ENCODE data around the gene AIRE.
"Not testable (repeated sequence)": the region's sequence is repeated elsewhere in the genome, so short reads cannot be mapped to it uniquely, and the experiment has no call there.

The AIRE gene

DNA sequence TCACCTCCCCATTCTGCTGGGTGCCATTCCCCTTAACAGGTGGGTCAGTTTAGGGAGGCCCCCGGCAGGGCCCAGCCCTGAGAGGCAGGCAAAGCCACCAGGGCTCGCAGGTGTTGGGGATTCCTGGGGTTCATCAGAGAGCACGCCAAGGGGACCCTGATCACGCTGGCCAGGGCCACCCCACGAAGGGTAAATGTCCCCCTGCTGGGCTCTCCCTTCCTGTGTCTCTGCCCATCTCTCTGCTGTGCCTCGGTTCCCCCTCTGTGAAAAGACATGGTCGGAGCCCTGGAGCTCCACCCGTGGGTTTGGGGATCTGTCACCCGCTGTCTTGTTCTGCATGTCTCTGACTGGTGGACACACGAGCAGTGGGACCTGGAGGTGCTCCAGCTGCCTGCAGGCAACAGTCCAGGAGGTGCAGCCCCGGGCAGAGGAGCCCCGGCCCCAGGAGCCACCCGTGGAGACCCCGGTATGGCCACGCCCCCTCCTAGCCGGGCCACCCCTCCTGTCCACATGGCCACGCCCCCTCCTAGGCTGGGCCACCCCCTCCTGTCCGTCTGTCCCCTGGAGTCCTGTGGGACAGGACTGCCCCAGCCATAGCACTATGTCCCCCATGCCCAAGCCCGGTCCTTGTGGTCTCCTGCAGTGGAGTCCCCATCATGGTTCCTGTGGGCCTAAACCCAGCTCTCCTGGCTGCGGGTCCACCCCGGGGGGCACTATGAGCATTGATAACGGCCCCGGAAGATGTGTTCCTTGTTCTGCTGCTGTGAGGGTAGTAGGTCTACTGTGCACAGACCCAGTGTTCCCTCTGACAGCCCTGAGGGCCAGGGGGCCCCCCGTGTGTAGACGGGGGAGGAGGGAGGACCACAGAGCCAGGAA is 6.5 kb downstream of the AIRE start:
- DNase-seq: no peak

DNA sequence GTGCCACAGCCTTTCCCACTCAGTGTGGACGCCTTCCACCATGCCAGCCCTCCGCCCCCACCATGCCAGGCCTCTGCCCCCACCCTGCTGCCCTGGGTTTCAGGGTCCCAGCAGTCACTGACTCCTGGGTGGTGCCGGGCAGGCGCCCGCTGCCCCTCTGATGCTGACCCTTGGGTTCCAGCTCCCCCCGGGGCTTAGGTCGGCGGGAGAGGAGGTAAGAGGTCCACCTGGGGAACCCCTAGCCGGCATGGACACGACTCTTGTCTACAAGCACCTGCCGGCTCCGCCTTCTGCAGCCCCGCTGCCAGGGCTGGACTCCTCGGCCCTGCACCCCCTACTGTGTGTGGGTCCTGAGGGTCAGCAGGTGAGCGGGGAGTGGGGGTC is 7.1 kb downstream of the AIRE start:
- DNase-seq: no peak

DNA sequence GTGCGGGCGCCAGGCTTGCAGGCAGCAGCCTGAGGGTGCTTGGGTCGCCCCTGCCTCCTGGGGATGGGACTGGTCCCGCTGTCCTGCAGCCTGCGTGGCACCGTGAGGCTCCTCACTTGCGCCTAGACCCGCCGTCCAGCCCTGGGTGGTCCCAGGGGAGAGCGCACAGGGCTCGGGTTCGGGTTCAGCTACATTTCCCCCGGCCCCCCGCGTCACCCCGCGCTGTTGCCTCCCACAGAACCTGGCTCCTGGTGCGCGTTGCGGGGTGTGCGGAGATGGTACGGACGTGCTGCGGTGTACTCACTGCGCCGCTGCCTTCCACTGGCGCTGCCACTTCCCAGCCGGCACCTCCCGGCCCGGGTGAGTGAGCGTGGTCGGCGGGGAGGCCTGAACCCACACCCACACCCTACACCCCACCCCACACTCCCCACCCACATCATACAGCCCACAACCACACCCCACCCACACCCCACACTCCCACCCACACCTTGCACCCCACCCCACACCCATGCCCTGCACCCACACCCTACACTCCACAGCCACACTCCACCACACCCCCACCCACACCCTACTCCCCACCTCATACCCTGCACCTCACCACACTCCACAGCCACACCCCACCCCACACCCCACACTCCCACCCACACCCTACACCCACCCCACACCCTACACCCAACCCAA is 8.0 kb downstream of the AIRE start:
- no peak for DNase-seq

DNA sequence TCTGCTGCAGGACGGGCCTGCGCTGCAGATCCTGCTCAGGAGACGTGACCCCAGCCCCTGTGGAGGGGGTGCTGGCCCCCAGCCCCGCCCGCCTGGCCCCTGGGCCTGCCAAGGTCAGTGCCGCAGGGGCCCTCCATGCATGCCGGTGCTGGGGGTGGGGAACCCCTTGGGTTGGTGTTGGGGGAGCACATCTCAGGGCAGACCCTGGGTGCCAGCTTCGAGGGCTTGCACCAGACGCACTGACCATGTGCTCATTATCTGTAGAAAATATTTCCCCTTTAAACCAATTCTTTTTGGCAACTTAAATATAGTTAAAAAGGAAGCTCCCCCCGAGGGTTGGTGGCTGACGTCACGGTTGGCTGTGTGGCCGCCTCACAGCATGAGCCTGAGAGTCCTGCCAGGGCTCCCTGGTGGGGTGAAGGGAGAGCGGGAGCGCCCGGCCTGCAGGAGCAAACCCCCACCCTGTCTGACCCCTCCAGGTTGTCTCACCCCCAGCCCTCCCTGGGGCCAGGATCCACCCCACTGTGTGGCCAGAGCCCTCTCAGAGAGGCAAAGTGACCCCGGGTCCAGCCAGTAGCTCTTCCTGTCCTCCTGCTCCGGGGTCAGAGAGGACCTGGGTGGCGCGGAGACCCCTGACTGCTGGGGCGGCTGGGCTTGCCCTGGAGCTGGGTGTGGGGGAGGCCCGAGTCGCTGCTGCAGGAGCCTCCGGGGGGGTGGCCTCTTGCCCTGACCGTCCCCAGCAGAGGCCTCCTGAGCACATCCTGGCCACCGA is 8.9 kb downstream of the AIRE start:
- peak; percentile 71 for DNase-seq

DNA sequence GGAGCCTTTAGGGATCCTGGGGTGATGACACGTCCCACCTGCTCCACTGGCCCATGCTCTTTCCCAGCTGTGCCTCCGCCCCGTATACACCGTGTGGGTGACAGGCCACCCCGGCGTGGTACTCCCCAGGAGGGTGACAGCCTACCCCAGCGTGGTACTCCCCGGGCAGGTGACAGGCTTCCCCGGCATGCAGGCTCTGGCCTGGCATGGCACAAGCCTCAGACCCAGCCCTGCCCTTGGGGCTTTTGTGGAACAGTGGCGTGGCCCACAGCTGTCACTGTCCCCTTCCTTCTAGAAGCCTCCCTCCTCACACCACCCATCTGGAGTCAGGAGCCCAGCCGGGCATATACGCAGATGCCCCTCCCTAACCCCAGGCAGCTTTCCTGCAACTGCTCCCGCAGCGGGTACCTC is 9.5 kb downstream of the AIRE start:
- no peak for DNase-seq

DNA sequence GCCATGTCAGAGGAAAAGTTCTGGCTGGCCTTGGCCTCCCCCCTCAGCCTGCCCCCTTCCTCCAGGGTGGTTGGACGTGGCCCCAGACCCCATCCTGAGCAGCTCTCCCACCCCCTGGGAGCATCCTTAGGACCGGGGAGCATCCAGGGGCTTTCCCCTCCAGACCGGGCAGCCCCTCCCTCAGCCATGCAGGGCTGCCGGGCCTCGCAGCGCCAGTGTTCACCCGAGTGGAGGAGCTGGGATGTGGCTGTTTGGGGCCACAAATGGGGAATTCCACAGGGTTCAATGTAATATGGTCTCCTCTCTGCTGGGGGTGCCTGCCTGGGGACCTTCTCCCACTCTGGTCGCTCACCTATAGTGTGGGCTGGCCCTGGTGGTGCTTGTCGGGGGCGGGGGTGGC is 10.0 kb downstream of the AIRE start:
- DNase-seq: no peak

DNA sequence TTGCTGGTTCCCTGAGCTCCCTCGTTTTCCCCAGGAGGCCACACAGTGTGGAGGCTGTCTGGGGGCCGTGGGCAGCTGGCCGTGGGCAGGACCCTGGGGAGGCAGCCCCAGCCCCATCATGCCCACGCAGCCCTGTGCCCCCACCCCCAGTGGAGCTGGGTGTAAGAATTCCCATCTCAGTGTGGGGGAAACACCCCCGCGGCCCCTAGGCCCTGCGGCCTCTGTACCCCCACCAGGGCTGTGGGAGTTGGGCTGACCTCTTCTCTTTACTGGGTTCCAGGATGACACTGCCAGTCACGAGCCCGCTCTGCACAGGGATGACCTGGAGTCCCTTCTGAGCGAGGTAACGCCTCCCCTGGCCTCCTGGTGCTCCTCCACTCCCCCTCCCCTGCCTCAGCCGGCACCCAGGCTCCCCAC is 10.4 kb downstream of the AIRE start:
- no peak for DNase-seq

DNA sequence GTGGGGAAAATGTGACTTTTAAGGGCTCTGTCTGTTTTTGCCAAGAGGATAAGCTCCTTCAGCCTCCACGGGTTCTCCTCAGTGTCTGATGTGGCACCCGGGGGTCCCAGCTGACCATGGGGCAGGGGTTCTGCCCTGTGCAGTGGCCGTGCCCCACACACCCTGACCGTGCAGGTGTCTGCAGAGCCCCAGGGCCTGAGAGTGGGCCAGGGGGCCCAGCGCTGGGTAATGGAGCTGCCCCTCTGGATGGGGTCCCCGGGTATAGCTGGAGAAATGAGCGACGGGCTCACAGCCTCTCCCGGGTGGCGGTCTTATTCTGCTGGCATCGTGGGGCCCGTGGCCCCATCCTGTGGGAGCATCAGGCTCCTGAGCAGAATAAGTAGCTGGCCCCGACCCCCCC is 11.2 kb downstream of the AIRE start:
- no peak for DNase-seq

DNA sequence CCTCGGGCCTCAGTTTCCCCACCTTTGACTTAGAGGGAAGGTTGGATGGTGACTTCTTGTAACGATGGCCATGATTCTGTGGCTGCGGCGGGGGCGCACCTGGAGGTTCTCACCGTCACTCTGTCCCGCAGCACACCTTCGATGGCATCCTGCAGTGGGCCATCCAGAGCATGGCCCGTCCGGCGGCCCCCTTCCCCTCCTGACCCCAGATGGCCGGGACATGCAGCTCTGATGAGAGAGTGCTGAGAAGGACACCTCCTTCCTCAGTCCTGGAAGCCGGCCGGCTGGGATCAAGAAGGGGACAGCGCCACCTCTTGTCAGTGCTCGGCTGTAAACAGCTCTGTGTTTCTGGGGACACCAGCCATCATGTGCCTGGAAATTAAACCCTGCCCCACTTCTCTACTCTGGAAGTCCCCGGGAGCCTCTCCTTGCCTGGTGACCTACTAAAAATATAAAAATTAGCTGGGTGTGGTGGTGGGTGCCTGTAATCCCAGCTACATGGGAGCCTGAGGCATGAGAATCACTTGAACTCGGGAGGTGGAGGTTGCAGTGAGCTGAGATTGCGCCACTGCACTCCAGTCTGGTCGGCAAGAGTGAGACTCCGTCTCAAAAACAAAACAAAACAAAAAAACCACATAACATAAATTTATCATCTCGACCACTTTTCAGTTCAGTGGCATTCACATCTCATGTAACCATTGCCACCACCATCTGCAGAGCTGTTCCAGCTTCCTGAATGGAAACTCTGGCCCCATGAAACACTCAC is 12.0 kb downstream of the AIRE start:
- DNase-seq: peak; percentile 89

DNA sequence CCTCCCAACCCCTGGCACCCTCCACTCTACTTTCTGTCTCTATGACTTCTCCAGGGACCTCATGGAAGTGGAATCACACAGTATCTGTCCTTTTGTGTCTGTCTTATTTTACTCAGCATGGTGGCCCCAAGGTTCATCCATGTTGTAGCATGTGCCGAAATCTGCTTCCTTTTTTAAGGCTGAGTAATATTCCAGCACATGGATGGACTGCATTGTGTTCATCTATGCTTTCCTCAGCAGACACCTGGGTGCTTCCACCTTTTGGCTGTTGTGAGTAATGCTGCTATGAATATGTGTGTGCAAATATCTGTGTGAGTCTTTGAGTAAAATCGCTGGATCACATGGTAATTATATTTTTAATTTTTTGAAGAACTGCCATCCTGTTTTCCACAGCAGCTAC is 12.6 kb downstream of the AIRE start:
- DNase-seq: no peak

DNA sequence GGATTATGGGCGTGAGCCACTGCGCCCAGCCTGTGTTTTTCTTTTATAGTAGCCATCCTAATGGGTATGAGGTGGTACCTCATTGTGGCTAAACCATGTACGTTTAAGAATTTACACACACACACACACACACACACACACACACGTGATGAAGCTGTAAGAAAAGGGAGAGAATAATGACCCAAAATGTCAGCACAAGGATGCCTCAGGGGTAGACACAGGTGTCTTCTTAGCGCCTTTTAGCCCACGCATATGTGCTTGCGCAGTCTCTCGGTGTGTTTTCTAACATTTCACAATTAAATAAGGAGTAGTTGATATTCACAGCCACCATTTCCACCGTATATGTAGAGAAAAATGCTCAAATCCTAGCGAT is 13.4 kb downstream of the AIRE start:
- no peak for DNase-seq

DNA sequence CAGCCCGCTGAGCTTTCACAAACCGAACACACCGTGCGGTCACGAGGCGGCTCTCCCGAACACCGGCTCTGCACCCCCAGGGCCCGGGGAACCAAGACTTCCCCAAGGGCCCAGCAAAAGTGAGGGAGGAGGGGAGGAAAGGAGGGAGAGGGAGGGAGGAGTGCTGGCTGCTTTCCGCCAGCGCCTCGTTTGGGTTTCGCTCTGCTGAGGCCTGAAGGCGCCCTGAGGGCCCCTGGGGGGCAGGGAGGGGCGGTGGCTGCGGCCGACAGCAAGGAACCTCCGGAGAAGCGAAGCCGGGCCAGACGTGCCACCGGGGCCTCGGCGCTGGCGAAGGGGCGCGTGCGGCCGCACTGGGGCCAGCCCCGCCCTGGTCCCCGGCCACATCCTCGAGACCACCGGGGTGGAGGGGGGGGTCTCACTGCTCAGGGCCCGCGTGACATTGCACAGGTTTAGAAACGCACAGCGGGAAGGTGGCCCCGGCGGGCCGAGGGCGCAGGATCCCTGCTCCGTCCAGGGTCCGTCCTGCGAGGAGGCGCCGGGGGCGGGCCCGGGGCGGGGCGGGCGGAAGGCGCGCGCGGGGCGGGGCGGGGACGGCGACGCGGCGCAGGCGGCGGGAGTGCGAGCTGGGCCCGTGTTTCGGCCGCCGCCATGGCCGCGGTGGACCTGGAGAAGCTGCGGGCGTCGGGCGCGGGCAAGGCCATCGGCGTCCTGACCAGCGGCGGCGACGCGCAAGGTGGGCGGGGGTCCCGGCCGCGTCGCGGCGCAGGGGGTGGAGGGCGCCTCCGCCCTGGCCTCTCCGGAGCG is 14.0 kb downstream of the AIRE start, which contains the start of gene PFKL:
PFKL (plus strand) TSS at position 596 of the 804 bp plus-strand sequence; CDS start at position 649, 53 bp downstream.
- DNase-seq: peak; percentile 82

DNA sequence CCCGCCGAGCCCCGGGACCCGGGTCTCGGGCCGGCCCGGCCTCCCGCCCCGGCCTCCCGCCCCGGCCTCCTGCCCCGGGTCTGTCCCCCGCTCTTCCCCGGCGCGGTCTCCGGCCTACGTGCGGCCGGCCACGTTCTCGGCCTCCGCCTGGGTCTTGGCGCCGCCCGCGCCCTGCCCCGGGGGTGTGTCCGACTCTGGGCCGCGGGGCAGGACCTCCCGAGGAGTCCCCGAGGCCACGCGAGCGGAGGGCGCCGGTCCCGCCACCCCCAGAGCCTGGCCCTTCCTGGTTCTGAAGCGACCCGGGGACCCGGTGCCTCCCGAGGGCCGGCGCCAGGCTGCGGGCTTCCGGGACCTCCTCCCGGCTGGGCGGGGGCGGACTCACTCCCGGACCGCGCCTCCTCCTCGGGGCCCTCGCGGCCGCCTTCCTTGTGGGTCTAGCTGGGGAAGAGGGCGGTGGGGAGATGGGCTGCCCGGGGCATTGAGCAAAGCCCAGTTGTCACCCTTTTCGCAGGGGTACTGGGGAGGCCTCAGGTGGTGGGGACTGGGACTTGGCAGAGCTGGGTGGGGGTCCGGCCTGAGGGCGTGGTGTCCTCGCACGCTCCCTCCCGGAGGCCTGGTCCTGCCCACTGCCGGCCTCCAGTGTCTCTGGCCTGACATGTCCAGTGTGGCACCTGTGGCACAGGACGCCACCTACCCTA is 14.7 kb downstream of the AIRE start:
- DNase-seq: peak; percentile 79

DNA sequence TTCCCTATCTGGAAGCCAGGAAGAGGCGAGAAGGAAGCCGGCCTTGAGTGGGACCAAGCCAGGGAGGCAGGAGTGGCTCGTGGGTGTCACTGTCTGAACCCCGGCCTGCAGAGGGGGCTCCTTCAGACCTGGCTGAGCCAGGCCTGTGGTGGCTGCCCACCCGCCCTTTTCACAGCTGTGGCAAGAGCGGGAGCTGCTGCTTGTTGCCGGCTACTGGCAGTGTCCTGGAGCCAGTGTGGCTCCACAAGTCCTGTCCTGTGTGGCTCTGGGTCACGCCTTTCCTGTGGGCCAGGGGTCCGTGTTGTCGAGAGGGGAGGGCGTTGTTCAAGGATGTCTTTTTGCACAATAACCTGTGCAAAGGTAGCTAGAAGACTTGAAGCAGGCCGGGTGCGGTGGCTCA is 15.5 kb downstream of the AIRE start:
- no peak for DNase-seq

DNA sequence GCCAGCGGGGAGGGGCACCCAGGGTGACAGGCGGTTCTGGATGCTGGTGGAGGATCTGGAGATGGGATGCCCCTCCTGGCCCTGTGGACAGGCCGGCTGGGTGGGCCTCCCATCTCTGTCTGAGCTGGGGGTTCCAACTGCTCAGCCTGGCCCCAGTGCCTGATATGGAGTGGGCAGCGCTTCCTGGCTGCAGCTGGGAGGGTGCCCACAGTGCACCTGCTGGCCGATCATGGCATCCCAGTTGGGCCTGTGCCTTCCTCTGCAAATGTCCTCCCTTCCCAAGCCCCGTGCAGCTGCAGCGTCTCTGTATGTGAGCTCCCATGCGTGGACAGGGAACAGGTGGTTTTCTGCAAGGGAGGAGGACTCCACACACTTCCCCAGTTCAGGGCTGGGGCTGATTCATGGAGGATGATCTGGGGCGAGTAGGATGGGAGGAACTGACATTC is 16.3 kb downstream of the AIRE start:
- no peak for DNase-seq

DNA sequence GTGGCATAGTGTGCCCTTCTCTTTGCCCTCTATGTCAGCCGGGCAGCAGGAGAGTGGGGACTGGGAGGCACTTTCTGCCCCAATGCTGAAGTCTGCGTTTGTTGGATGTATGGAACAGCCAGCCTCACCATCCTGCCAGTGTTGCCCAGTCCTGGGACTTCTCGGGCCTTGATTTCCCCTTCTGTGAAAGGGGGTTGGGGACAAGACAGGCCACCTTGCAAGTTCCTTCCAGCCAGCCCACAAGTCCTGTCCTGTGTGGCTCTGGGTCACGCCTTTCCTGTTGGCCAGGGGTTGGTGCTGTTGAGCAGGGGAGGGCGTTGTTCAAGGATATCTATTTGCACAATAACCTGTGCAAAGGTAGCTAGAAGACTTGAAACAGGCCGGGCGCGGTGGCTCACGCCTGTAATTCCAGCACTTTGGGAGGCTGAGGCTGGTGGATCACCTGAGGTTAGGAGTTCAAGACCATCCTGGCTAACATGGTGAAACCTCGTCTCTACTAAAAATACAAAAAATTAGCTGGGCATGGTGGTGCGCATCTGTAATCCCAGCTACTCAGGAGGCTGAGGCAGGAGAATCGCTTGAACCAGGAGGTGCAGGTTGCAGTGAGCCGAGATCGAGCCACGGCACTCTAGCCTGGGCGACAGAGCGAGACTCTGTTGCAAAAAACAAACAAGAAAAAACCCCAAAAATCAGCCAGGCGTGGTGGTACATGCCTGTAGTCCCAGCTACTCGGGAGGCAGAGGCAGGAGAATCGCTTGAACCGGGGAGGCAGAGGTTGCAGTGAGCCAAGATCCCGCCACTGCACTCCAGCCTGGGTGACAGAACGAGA is 17.1 kb downstream of the AIRE start:
- DNase-seq: not testable (repeated sequence)

DNA sequence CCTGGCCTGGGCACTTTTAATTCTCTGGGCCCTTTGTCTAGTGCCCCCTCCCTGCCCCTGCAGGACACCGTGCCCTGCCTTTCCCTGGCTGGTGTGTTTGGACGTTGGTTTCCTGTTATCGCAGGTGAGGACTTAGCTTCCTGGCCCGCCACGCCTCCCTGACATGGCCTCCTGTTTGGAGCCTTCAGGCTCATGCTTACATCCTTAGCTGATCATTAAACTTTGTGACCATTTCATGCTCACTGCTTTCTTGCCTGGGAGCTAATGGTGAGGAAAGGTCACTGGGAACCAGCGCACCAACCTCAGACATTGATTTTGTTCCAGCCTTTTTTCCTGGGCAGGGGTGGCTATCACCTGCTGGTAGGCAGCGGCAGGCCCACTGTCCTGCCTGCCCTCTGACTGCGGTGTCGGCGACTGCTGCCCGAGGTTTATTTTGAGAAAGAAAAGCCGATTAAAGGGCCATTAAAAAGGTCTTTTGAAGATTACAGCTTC is 17.9 kb downstream of the AIRE start:
- DNase-seq: no peak

DNA sequence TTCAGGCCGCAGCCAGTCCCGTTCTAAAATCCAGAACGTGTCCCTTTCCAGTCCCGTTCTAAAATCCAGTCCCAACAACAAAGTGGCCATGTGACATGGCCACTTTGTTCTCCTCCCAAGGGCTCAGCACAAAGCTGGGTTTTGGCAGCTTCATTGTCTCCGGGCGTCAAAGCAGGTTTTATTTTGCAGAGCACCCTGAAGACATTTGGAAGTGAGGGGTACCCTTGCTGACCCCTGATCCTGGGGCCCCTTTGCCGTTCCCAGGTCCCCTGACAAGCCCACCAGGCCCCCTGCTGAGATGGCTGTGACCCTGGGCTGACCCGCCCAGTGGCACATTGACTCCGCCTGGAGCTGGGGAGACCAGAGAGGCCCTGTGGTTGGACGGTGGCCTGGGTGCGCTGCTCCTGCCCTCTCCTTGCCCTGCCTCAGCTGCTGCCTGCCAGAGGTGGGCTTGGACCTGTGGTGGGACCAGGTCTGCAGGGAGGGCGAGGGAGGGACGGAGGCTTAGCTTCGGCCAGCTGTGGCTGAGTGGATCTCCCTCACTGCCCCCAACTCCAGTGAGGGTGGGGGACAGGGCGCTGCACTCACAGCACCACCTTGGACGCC is 18.4 kb downstream of the AIRE start:
- DNase-seq: no peak

DNA sequence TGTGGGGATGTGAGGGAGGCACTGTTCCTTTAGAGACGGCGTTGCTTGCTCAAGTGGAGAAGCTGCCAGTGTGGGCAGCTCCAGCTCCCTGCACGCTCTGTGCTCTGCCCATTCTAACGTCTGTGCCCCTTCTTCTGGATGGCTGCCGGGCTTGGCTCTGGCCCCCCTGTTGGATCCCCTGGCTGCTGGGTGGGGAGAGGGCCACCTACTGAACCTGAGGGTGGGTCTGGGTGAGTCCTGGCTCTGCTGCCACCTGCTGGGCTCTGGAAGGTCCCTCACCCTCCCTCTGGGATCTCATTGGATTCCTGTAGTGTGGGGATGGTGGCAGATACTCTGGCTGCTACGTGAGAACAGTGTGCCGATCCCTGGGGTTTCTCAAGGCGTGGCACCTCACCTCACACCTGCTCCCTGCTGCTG is 19.2 kb downstream of the AIRE start:
- DNase-seq: no peak

DNA sequence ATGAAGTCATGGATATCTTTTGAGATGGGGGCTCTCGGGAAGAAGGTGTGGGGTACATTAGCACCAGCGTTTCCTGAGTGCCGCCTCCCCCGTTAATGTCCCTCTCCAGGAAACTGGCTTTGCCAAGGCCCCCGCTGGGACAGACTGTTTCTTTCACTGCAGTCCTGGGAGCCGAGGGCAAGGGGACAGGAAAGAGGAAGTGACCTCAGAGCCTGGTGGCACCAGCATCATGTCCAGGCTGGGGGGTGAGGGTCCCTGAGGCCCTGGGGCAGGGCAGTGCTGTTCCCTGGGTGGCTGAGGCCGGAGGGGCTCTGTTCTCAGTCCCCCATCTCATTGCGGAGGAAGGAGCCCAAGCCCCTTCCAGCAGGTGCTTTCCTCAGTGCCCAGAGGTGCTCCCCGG is 20.0 kb downstream of the AIRE start:
- no peak for DNase-seq
